ENCODE data around the gene UNC13B.

UNC13B gene

GRCh38 chr9:35295369-35296036 lies 133.7 kb downstream of the UNC13B start:
- TF ChIP-seq CTCF (IDR thresholded peaks at IDR 0.05; ENCODE audit: low read length) (no peak), EZH2 (IDR thresholded peaks at IDR 0.05; ENCODE audit: borderline replicate concordance, low read length) (no peak)
- H3K9me3 ChIP-seq (ENCODE audit: low read length), result no peaks in the 10 kb centered on the region

GRCh38 chr9:35303567-35303966 lies 141.8 kb downstream of the UNC13B start:
- Histone ChIP-seq H3K79me2 (ENCODE audit: insufficient read depth, low read length) (no peaks in the 10 kb centered on the region), H3K27ac (ENCODE audit: low read depth, low read length, poor library complexity, severe bottlenecking) (no peak overlapping the region), H4K20me1 (ENCODE audit: insufficient read depth, low read length) (no peaks in the 10 kb centered on the region), H3K9me3 (ENCODE audit: low read length) (no peaks in the 10 kb centered on the region), H2AFZ (ENCODE audit: low read length) (no peak overlapping the region), H3K36me3 (ENCODE audit: insufficient read depth, low read length) (no peaks in the 10 kb centered on the region), H3K4me2 (ENCODE audit: low read length) (no peak overlapping the region), H3K4me1 (ENCODE audit: insufficient read depth, low read length, severe bottlenecking) (no peaks in the 10 kb centered on the region), H3K9ac (ENCODE audit: low read length) (no peak overlapping the region), H3K27me3 (ENCODE audit: insufficient read depth, low read length) (no peaks in the 10 kb centered on the region), H3F3A (ENCODE audit: insufficient read depth, low read length) (no peaks in the 10 kb centered on the region), H3K4me3 (ENCODE audit: low read depth, low read length, poor library complexity, severe bottlenecking) (no peak overlapping the region), H3K9me2 (ENCODE audit: low read depth, low read length) (no peaks in the 10 kb centered on the region)
- no peak for TF ChIP-seq EZH2 (IDR thresholded peaks at IDR 0.05; ENCODE audit: borderline replicate concordance, low read length)
- no peak for TF ChIP-seq CTCF (IDR thresholded peaks at IDR 0.05; ENCODE audit: low read length)

More at GRCh38 chr9:35295369-35296036, 133.7 kb downstream of the UNC13B start:
- no peaks in the 10 kb centered on the region for H3K79me2 ChIP-seq (ENCODE audit: insufficient read depth, low read length)
- H3K4me2 ChIP-seq (ENCODE audit: low read length), result no peak overlapping the region
- H3K36me3 ChIP-seq (ENCODE audit: insufficient read depth, low read length), result no peaks in the 10 kb centered on the region
- H3K27me3 ChIP-seq (ENCODE audit: insufficient read depth, low read length), result no peaks in the 10 kb centered on the region
- H3F3A ChIP-seq (ENCODE audit: insufficient read depth, low read length), result no peaks in the 10 kb centered on the region
- no peak overlapping the region for H3K27ac ChIP-seq (ENCODE audit: low read depth, low read length, poor library complexity, severe bottlenecking)
- H3K9ac ChIP-seq (ENCODE audit: low read length), result no peak overlapping the region
- H3K4me3 ChIP-seq (ENCODE audit: low read depth, low read length, poor library complexity, severe bottlenecking), result no peak overlapping the region
- no peaks in the 10 kb centered on the region for H4K20me1 ChIP-seq (ENCODE audit: insufficient read depth, low read length)
- H2AFZ ChIP-seq (ENCODE audit: low read length), result no peak overlapping the region
- no peaks in the 10 kb centered on the region for H3K4me1 ChIP-seq (ENCODE audit: insufficient read depth, low read length, severe bottlenecking)
- H3K9me2 ChIP-seq (ENCODE audit: low read depth, low read length), result no peaks in the 10 kb centered on the region

DNA sequence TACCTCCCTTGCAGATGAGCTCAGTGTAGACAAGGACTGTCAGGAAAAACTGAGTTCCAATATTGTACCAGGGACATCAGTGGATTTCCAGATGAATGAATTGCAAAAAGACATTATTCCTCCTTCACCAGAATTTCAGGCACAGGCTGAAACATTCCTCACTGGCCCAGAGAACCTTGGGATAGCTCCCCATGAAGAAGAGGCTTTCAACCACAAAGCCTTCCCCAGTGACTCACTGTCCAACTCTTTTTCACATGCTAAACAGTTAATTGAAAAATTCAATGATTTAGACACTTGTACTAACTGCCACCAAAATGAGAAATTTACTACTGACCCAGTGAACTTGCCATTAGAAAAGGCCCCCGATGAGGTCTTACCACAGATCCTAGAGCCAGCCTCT lies 144.5 kb downstream of the UNC13B start:
- no peak overlapping the region for H2AFZ ChIP-seq (ENCODE audit: low read length)
- no peaks in the 10 kb centered on the region for H3K79me2 ChIP-seq (ENCODE audit: insufficient read depth, low read length)
- no peak overlapping the region for H3K4me2 ChIP-seq (ENCODE audit: low read length)
- TF ChIP-seq EZH2 (IDR thresholded peaks at IDR 0.05; ENCODE audit: borderline replicate concordance, low read length), result no peak
- TF ChIP-seq CTCF (IDR thresholded peaks at IDR 0.05; ENCODE audit: low read length), result no peak
- no peaks in the 10 kb centered on the region for H4K20me1 ChIP-seq (ENCODE audit: insufficient read depth, low read length)
- no peak overlapping the region for H3K9ac ChIP-seq (ENCODE audit: low read length)
- no peaks in the 10 kb centered on the region for H3K27me3 ChIP-seq (ENCODE audit: insufficient read depth, low read length)
- H3K9me2 ChIP-seq (ENCODE audit: low read depth, low read length), result no peaks in the 10 kb centered on the region
- H3K9me3 ChIP-seq (ENCODE audit: low read length), result no peaks in the 10 kb centered on the region
- no peak overlapping the region for H3K27ac ChIP-seq (ENCODE audit: low read depth, low read length, poor library complexity, severe bottlenecking)
- no peaks in the 10 kb centered on the region for H3K36me3 ChIP-seq (ENCODE audit: insufficient read depth, low read length)
- no peaks in the 10 kb centered on the region for H3K4me1 ChIP-seq (ENCODE audit: insufficient read depth, low read length, severe bottlenecking)
- no peaks in the 10 kb centered on the region for H3F3A ChIP-seq (ENCODE audit: insufficient read depth, low read length)
- no peak overlapping the region for H3K4me3 ChIP-seq (ENCODE audit: low read depth, low read length, poor library complexity, severe bottlenecking)

Measured in OCI-LY1 (cell line).